HG03097 (cell line): Measurements from ENCODE around the gene UBXN10.

ENCODE experiments used
- ATAC-seq: cut with Tn5 transposase; IDR thresholded peaks from one replicate; pipeline ENCODE4 v1.9.1; 2021; ENCODE audit not compliant: unreplicated experiment, low FRiP score

The UBXN10 gene

GRCh38 chr1:20185834-20186782, at the start of gene UBXN10, which contains the start of gene PLA2G2C:
Gene UBXN10 (plus strand): TSS chr1:20186096. CDS start chr1:20190562, 4,466 bp downstream.
Gene PLA2G2C (minus strand): TSS chr1:20186518. CDS start chr1:20177363, 9,155 bp downstream.
- ATAC-seq, result no peak

GRCh38 chr1:20136249-20136648, 49.6 kb upstream of the UBXN10 start:
- no peak for ATAC-seq

- ATAC-seq, result no peak
Measured at GRCh38 chr1:20137055-20137454, 48.8 kb upstream of the UBXN10 start.

- no peak for ATAC-seq
Measured at GRCh38 chr1:20137604-20138003, 48.3 kb upstream of the UBXN10 start.

- ATAC-seq, result no peak
Measured at GRCh38 chr1:20138346-20138745, 47.5 kb upstream of the UBXN10 start.

- no peak for ATAC-seq
Measured at GRCh38 chr1:20138961-20139550, 46.8 kb upstream of the UBXN10 start, which contains the start of gene PLA2G2F. Gene PLA2G2F (plus strand): TSS chr1:20139323. CDS start chr1:20139428, 105 bp downstream.

- no peak for ATAC-seq
Measured at GRCh38 chr1:20139776-20140612, 45.9 kb upstream of the UBXN10 start.

GRCh38 chr1:20141001-20141400, 44.9 kb upstream of the UBXN10 start:
- no peak for ATAC-seq

- no peak for ATAC-seq
Measured at GRCh38 chr1:20141466-20141865, 44.4 kb upstream of the UBXN10 start.

- ATAC-seq, result no peak
Measured at GRCh38 chr1:20142001-20142710, 43.7 kb upstream of the UBXN10 start.

- ATAC-seq, result no peak
Measured at GRCh38 chr1:20143318-20143717, 42.6 kb upstream of the UBXN10 start.

- ATAC-seq, result no peak
Measured at GRCh38 chr1:20143734-20144565, 41.9 kb upstream of the UBXN10 start.

- ATAC-seq, result no peak
Measured at GRCh38 chr1:20147846-20148570, 37.9 kb upstream of the UBXN10 start.

GRCh38 chr1:20148571-20149500, 37.1 kb upstream of the UBXN10 start:
- ATAC-seq, result no peak

- no peak for ATAC-seq
Measured at GRCh38 chr1:20149601-20150325, 36.1 kb upstream of the UBXN10 start.

- no peak for ATAC-seq
Measured at GRCh38 chr1:20150326-20150705, 35.6 kb upstream of the UBXN10 start.

GRCh38 chr1:20150969-20151368, 34.9 kb upstream of the UBXN10 start:
- ATAC-seq, result no peak
